ENCODE data around the gene FAM240A.

Gene FAM240A

DNA sequence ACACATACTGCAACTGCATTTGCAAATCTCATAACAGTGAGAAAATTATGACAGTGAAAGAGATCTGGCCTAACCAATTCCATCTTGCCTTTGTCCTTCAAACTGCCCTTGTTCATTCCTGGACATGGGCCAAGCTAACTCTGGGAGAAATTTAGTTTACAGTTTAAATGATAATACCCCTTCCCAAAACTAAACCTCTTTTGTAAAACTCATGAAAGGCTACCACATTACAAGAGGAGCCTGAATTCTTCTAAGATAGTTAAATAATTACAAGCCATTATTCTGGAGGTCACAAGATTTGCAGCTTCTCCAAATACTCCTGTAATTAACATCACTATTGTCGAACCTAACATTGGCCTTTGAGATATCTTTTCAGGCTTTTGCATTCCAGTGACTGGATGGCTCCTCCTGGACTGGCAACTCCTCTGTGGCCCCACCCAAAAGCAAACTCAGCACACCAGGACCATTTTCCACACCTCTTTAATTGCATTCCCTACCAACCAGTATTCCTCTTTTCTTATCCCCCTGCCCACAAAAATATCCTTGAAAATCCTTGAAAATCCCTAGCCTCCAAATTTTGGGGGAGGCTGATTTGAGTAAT is 8.8 kb upstream of the FAM240A start:
- TF ChIP-seq, protein P1, sequence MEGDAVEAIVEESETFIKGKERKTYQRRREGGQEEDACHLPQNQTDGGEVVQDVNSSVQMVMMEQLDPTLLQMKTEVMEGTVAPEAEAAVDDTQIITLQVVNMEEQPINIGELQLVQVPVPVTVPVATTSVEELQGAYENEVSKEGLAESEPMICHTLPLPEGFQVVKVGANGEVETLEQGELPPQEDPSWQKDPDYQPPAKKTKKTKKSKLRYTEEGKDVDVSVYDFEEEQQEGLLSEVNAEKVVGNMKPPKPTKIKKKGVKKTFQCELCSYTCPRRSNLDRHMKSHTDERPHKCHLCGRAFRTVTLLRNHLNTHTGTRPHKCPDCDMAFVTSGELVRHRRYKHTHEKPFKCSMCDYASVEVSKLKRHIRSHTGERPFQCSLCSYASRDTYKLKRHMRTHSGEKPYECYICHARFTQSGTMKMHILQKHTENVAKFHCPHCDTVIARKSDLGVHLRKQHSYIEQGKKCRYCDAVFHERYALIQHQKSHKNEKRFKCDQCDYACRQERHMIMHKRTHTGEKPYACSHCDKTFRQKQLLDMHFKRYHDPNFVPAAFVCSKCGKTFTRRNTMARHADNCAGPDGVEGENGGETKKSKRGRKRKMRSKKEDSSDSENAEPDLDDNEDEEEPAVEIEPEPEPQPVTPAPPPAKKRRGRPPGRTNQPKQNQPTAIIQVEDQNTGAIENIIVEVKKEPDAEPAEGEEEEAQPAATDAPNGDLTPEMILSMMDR (IDR thresholded peaks at IDR 0.05; ENCODE audit: low read depth, low read length, missing control alignments): no peak
- in situ Hi-C loops (cut with HindIII; ENCODE audit: low sequenced_read_pairs): no loop called here
- no peak overlapping the region for H3K4me3 ChIP-seq (ENCODE audit: low read depth, low read length)
- no peak for DNase-seq (ENCODE audit: low read depth)

DNA sequence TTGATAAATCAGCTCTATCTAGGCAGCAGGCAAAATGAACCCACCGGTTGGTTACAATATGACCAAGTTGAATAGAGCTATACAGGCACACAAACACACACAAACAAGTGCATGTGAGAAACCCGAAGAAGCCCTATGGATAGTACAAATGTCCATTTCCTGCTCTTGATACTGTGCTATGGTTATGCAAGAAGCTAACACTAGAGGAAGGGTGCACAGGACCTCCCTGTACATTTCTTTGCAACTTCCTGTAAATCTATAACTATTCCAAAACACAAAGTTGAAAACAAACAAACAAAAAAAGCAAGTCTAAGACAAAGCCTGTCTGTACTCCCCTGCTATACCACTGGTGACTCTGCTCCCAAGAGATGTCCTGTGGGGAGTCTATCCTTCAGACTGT is 8.2 kb upstream of the FAM240A start:
- TF ChIP-seq, protein P1 (IDR thresholded peaks at IDR 0.05; ENCODE audit: low read depth, low read length, missing control alignments): no peak
- in situ Hi-C loops (cut with HindIII; ENCODE audit: low sequenced_read_pairs): no loop called here
- H3K4me3 ChIP-seq (ENCODE audit: low read depth, low read length): no peak overlapping the region
- no peak for DNase-seq (ENCODE audit: low read depth)

DNA sequence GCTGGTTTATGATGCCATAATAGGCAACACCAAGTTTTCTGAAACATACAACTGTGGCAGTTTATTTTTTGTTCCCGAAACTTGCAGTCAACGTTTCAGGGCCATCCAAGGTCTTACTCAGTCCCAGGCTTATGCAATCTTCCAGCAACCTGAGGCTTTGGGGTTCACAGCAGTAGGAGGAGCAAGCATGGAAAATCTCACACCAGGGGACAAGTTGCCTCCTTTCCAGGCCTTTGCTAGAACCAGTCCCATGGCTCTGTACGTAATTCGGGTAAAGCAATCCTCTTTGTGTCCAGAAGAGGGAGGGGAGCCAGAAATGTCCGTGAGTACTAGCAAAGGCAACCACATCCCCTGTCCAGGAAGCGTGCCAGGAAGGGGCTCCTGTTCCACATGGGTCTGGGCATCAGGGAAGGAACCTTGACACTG is 4.7 kb upstream of the FAM240A start:
- in situ Hi-C loops (cut with HindIII; ENCODE audit: low sequenced_read_pairs): loop anchor here (5.0 kb wide), 1 partner anchor 95 kb away; no protein-coding TSS in a partner anchor
- H3K4me3 ChIP-seq (ENCODE audit: low read depth, low read length): no peak overlapping the region
- TF ChIP-seq, protein P1 (IDR thresholded peaks at IDR 0.05; ENCODE audit: low read depth, low read length, missing control alignments): peak; percentile 20
- DNase-seq (ENCODE audit: low read depth): no peak

DNA sequence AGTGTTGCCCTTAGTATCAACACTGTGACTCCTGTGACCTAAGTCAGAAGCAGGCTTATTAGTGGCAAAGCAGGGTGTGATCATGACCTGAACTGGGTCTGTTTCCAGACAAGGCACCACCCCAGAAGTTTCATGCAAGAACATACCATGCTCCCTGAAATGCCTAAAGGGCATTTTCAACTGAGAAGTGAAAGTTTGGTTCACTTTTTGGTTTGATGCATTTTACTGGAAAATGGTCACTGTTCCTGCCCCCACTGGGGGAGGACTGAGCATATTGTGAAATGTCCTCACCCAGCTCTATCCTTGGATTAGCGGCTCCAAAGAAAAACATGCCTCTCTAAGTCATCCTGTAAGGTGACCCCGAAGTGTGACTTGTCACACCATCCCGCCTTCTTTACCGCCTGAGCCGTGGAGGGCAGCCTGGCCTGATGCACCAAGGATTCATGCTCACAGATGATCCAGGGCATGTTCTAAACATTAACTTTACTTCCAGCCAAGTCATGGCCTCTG is 3.1 kb upstream of the FAM240A start:
- TF ChIP-seq, protein P1 (IDR thresholded peaks at IDR 0.05; ENCODE audit: low read depth, low read length, missing control alignments): no peak
- no peak for DNase-seq (ENCODE audit: low read depth)
- in situ Hi-C loops (cut with HindIII; ENCODE audit: low sequenced_read_pairs): loop anchor here (5.0 kb wide), 1 partner anchor 97 kb away; no protein-coding TSS in a partner anchor
- no peak overlapping the region for H3K4me3 ChIP-seq (ENCODE audit: low read depth, low read length)

DNA sequence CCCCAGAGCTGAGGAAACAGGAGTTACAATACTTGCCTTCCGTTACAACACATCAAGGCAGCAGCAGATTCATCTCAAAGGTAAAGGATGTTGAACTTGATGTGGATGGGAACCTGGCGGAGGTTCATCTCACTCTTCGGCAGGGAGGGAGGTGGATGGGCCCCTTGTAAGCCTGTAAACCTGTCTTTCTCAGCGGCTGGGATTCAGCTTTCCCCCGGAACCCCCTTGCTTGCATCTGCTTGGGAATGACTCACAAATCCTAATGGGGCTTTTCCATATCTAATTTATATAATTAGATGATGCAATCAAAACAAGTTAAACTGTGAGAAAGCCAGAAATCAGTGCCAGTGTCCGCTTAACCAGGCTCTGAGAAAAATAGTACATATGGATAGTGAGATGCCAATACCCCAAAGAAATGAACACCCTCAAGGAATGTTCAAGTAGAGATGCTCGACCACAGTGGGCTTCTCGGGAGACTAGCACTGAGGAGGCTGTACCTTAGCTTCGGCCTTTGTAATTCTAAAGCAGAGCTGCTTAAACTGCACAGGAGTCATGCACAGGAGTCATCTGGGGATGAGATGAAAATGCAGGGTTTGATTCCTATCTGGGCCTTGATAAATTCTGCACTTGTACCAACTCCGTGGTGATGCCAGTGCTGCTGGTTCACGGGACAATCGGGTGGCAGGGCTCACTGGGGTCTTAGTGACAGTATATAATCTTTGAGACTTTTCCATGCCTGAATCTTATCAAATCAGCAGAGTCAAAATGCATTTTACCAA is 2.2 kb upstream of the FAM240A start:
- TF ChIP-seq, protein P1 (IDR thresholded peaks at IDR 0.05; ENCODE audit: low read depth, low read length, missing control alignments): no peak
- in situ Hi-C loops (cut with HindIII; ENCODE audit: low sequenced_read_pairs): loop anchor here (5.0 kb wide), 1 partner anchor 98 kb away; no protein-coding TSS in a partner anchor

DNA sequence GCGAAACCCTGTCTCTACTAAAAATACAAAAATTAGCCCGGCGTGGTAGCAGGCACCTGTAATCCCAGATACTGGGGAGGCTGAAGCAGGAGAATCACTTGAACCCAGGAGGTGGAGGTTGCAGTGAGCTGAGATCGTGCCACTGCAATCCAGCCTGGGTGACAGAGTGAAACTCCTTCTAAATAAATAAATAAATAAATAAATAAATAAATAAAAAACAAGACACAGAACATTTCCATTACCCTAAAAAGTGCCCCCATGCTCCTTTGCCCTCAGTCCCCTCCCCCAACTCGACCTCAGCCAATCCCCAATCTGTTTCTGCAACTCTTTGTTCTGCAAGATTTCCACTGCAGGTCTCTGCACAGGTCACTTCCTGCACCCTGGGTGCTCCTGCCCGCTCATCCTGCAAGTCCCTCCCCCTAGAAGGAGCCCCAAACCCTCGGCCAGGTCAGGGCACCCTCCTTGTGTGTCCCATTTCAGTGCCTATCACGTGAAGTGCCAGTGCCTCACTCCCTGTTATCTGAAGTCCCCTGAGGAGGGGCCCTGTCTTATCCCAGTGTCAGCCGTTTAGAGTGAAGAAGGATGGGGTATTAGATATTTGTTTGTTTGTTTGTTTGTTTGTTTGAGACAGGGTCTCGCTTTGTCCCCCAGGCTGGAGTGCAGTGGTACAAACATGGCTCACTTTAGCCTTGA is 1.1 kb downstream of the FAM240A start:
- TF ChIP-seq, protein P1 (IDR thresholded peaks at IDR 0.05; ENCODE audit: low read depth, low read length, missing control alignments): no peak
- in situ Hi-C loops (cut with HindIII; ENCODE audit: low sequenced_read_pairs): no loop called here
- DNase-seq (ENCODE audit: low read depth): no peak
- H3K4me3 ChIP-seq (ENCODE audit: low read depth, low read length): no peak overlapping the region

More for the DNA sequence above, 2.2 kb upstream of the FAM240A start:
- DNase-seq (ENCODE audit: low read depth): no peak
- H3K4me3 ChIP-seq (ENCODE audit: low read depth, low read length): no peak overlapping the region
